Measurements from ENCODE around the gene ITGAV.

The ITGAV gene

DNA sequence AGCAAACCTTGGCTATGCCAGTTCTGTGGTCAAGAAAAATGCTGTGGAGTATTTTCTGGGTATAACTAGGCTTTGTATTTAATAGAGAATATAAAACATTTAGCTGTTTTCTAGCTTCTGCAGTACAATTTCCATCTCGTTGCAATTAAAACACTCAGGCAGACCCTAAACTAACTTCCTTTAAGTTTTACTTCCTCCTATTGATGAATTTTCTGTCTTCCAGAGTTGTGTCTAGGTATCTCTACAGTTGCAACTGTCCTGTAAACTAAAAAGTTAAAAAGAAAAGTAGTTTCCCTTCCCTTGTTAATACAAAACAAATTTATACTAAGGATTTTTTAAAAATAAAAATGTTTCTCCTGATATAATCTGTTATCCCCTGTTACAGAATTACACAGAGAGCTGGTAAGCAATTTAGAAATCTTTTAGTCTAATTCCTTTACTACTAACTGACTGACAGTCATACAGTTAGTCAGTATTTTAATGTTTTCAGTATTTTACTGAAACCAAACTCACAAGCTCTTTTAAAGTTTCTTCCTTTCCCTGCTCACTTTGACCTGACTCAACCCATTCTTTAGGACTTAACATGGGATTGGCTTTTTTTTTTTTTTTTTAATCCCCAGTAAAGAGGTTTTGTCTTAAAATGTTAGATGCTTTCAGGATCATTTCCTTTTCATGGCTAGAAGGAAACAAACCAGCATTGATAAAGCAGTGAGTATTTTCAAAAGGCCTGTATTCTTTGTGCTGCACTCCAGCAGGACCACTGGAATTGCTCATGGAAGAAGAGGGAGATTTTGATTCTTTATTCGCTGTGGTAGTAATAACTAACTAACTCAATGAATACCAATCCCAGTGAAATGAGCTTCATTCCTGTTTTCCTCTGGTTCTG lies 22.9 kb downstream of the ITGAV start:
- no peak for DNase-seq (ENCODE audit: low read depth)

DNA sequence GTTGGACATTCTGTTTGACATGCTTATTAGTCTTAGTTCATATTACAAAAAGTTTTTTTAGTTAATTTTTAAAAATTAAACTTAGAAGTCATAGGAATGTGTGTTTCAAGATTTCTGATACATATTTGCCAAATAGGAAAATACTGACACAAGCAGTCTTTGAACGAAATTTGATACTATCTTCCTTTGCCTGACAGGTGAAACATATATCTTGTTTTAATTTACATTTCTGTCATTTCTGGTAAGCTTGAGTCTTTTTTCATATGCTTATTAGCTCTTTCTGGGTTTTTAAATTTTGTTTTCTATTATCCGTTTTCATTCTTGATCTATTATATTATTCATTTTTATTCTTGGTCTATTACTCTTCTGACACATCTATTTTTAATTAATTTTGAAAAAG lies 24.5 kb downstream of the ITGAV start:
- no peak for DNase-seq (ENCODE audit: low read depth)

DNA sequence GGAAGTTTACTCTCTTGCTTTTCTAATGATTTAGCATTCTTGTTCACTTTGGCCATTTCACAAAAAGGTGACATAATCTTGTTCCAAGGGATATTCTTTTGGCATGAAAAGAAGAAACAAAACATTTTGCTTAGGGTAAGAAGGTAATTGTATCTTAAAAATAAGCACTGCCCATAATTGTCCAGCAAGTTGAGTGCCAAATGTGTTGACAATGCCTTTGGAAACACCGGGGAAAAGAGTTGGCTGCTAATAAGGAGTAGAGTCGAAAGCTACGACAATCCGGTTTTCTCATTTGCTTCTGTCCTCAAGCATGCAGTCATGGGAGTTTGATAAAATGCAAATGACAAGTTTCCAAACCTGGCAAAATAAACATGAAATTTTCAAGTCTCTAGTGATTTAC lies 27.3 kb downstream of the ITGAV start:
- DNase-seq (ENCODE audit: low read depth), result no peak

DNA sequence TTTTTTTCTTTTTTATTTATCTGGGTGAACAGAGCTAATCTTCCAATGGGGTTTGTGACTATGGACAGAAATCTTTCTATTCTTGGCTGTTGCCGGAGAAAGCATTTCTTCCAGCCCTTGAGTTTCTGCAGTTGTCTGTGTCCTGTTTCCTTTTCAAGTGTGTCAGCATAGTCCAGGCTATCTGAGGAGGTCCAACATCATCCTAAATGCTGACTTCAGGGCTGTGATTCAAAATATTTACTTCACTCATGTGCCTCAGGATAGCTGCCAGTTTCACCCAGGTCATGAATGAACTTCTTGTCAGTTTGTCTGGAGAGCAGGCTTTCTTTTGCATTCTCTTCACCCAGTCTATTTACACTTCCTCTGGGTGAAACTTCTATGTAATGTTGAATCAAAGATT lies 27.9 kb downstream of the ITGAV start:
- DNase-seq (ENCODE audit: low read depth), result no peak

DNA sequence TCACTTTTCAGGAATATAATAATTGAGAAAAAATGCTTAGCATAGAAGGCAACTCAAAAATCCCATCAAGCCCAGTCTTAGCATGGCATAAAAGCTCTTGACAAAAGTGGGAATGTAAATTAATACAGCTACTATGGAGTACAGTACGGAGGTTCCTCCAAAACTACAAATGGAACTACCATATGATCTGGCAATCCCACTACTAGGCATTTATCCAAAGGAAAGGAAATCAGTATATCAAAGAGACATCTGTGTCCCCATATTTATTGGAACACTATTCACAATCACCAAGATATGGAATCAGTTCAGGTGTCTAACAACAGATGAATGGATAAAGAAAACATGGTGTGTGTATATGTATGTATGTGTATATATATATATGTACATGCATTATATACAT lies 28.8 kb downstream of the ITGAV start:
- DNase-seq (ENCODE audit: low read depth), result no peak

DNA sequence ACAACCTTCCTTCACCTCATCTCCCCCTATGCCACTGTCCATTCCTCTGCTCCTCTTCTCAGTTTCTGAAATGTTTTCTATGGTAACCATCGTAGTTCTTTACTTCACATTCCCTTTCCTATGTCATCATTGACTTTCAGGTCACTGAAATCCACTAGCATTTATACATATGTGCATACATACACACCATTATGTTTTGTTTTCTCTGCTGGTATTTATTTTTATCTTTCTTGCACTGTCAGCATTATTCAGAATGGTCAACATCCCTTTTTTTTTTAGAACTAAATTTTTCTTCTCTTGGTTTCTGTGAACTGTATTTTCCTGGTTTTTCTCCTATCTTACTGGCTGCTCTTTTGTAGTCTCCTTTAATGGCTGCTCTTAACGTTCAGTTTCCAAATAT lies 33.2 kb downstream of the ITGAV start:
- no peak for DNase-seq (ENCODE audit: low read depth)

DNA sequence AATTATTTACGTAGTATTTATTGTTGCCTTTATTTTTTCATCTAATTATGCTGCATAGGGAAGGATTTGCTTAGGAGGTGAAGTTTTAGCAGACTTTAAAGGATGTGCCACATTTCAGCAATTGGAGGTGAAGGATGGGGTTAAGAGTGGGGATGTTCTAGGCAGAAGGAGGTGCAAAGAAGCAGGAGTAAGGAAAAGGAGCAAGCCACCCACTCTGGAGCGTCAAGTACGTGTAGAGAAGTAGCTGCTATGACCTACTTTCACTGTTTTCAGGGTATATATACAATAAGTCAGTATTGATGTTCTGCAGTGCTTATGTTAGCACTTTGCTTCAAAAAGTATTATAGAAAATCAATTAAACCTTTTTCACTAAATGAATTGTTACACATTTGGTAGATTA lies 34.4 kb downstream of the ITGAV start:
- DNase-seq (ENCODE audit: low read depth), result no peak

DNA sequence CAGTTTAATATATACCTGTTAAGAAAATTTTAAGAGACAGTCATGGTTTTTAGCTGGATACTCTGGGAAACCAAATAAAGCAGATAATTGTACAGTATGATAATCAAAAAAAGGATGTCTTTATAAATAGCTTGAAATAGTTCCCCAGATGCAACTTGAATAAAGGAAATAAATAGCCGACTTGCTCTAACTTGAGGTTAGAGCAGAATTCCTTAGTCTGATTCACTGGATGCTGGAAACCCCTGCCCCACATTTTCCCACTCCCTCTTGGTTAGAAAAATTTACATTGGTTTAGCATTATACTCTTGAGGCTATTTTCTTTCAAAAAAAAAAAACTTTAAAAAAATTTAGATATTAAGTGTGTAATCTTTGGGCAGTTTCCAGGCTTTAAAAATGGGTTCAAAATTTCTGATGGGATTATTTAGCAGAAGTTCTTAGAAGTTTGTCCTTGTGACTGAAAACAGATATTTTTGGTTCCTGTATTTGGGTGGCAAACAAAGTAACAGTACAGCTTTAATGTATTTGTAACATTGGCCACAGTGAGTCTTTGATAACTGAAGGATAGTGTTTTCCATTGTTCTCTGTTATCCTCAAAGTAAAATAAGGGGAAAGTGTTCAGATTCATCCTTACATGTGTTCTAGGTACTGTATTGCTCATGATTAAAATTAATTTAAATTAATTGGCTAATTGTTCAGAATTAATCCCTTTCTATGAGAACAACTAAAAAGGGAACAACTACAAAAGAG lies 39.6 kb downstream of the ITGAV start:
- no peak for DNase-seq (ENCODE audit: low read depth)

DNA sequence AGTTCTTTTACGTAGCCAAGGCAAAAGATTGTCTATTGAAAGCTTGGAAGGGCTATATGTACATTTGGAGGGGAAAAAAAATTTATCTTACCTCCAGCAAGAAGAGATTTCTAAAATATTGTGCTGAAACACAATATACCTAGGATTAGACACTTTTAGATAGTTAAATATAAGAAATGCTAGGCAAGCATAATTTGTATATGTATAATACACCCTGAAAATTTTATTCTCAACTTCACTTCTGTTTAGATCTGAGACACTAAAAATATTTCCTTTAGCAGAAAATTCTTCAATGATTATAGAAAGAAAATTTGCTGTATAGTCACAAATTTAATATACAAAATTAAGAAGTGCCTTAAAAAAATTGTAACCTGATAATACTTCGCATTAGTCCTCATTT lies 42.6 kb downstream of the ITGAV start:
- no peak for DNase-seq (ENCODE audit: low read depth)

DNA sequence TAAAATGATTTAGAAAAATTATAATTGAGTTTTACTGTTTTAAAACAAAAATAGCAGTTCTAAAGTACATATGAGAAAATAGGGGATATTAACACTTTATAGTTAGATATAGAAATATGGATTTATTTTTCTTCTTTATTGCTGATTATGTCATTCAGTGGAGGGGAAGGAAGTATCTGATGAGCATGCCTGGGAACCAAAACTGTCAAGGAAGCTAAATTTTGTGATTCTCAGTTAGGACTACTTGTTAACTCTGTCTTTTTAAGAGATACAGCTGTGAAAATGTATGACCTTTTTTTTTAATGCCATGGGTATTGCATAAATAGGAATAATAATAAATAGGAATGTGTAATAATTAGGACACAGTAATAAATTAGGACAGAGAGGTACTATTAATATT lies 44.8 kb downstream of the ITGAV start:
- no peak for DNase-seq (ENCODE audit: low read depth)

DNA sequence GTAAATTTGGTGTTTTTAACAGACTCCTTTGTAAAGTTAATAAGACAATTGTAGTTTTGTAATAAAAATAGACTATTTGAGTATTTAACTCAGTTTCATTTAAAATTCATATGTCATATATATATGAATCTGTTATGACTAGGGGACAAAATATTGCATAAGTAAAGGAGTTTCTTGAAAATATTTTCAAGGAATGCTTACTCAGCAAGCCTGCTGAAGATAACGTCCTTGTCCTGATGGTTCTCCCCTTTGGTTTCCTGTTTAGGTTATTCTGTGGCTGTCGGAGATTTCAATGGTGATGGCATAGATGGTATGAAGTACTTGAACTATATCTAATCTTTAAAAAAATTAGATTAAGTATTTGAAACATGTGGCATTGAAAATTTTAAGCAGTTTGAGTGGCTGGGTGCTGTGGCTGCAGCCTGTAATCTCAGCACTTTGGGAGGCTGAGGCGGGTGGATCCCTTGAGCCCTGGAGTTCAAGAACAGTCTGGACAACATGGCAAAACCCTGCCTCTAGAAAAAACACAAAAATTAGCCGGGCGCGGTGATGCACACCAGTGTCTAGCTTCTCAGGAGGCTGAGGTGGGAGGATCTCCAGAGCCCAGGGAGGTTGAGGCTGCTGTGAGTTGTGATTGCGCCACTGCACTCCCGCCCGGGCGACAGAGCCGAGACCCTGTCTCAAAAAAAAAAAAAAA lies 47.1 kb downstream of the ITGAV start:
- peak; percentile 8 for DNase-seq (ENCODE audit: low read depth)

DNA sequence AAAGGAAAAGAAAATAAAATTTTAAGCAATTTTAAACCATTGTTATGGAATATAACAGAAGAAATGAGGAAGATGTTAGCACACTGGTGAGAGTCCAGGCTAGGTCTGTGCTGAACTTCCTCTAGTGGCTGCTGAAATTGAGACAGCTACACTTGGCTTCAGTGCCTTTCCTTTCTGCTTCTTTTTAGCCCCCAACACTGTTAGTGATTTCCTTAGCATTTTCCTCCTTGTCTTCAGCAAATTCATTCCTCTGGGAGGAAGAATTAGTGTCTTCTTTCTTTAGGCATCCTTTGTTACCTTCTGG lies 47.6 kb downstream of the ITGAV start:
- no peak for DNase-seq (ENCODE audit: low read depth)

DNA sequence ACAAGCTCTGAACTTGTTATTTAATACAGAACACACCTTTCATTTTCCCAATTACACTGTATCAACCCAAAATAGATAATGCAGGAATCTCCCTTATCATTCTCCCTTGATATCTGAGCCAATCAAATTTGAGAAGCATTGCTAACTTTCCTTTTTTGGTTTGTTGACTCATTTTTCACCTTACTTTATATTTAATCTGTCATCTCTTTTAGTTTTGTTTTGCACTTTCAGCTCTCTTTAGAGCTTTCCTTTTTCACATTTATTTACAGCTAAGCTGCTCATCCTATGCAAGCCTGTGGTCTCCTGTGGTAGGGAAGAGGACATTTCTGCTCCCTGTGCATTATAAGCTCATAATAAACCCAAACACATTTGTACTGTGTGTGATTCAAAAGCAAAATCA lies 50.1 kb downstream of the ITGAV start:
- DNase-seq (ENCODE audit: low read depth), result no peak

DNA sequence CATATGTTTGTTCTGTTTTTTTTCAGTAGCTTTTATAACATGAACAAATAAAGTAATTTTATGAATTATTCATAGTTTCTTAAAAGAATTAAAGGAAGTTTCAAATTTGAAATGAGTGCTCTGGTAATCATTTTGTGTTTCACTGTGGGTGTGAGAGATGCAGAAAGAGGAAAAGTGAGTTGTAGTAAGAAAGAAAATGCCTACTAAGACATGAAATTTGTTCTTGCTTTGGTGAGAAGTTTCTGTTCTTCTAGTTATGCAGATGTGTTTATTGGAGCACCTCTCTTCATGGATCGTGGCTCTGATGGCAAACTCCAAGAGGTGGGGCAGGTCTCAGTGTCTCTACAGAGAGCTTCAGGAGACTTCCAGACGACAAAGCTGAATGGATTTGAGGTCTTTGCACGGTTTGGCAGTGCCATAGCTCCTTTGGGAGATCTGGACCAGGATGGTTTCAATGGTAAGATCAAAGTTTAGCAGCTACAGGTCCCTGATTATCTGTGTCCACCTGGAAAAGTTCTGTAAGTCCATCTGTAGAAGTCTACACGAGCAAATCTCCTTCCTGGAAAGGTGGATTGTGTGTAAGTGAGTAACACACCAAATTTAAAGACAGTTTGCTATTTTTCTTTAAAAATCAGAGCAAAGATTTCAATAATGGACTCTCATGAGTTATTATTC lies 51.4 kb downstream of the ITGAV start:
- DNase-seq (ENCODE audit: low read depth), result no peak

DNA sequence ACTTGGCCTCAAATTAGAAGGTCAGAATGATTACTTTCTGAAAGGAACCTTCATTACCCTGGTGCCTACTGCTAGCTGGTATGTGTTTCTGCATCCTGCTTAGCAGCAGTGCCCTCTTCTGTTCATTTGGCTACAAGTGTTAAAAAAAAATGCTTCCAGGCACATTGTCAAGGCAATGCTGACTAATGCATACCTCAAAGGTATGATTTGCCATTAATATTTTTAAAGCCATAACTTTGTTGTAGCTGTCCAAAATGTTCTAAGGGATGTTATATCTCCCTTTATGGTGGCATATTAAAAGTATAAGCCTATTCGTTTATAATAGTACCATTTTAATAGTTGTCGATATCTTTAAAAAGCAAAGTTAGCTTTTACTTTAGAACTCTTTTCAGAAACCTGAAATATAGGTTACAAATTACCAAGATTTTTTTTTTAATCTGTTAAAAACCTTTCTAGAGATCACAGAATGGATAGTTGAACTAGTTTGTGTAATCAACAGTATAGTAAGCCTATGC lies 52.0 kb downstream of the ITGAV start:
- DNase-seq (ENCODE audit: low read depth), result peak; percentile 82

DNA sequence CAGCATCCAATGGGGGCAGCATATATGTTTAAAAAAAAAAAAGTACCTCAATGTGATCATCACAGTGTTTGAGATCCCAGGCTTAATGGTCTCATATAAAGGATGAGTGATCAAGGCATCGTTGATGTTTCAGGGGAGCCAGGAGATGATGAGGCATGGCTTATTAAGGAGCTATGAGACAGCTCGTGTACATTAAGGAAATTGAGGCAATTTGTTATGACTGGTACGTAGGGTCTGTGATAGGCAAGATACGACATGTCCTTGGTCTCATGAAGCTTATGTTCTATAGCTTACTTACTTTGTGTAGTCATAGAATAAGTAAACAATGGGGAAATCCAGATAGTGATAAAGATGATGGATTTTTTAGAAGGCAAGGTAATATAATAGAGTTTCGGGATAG lies 54.9 kb downstream of the ITGAV start:
- no peak for DNase-seq (ENCODE audit: low read depth)

DNA sequence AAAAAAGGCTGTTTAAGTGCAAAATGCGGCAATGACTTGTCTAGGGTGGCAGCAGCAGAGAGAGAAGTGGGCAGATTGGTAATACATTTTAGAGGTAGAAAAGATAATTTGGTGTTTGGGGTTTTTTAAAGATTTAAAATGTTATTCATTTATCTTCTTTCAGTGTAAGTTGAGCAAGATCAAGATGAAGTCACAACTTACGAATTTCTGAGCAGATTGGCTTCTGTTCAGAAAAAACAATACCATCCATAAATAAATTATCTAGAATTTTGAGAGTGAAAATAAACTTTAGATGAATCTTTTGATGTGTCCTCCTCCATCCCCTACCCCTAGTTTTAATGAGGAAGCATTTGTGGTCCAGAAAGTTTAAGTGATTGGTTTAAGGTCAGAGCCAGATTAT lies 56.1 kb downstream of the ITGAV start:
- peak; percentile 25 for DNase-seq (ENCODE audit: low read depth)

DNA sequence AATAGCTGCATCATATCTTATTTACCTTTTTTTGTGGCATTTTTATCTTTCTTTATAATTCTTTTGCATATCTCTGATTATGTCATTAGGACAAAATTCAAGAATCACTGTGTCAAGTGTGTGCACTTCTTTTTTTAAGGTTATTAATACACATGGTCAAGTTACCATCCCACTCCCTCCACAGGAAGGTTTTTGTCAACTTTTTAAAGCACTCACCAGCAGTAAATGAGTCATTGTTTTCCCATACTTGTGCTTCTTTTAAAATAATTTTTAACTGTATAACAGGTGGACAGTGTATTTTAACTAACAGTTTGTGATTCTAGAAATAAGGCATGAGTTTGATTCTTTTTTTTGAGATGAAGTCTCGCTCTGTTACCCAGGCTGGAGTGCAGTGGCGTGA lies 58.3 kb downstream of the ITGAV start:
- no peak for DNase-seq (ENCODE audit: low read depth)

DNA sequence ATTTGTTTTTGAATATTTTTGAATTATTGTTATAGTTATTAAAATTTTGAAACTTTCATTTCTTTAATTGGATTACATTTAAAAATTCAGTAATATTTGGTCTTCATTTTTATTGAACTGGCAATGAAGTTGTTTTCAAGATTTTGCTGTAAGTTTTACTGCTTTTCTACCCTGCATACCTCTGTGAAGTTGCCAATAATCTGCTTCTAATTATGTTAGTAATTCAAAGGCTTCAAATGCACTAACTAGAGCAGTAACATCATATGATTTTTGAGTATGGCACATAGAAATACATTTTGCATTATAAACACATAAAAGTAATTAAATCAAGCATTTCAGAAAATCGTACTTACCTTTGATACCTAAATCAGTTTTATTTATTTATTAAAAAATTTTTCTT lies 63.7 kb downstream of the ITGAV start:
- DNase-seq (ENCODE audit: low read depth), result no peak

DNA sequence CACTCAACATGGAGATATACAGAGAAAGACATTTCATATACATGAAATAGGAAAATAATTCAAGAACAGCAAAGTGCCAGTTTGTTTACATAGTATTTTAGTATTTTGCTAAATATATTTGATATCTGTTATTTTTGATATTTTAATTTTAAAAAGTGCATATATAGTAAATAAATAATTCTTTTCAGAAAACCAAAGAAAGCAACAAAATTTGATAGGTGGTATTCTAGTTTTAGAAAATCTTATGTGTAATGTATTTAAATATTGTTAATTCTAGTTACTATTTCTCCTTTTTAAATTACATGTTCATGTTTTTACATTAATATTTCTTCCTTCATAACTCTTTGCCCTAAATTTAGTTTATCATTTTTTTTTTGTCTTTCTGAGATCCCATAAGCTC lies 69.5 kb downstream of the ITGAV start:
- DNase-seq (ENCODE audit: low read depth), result no peak

DNA sequence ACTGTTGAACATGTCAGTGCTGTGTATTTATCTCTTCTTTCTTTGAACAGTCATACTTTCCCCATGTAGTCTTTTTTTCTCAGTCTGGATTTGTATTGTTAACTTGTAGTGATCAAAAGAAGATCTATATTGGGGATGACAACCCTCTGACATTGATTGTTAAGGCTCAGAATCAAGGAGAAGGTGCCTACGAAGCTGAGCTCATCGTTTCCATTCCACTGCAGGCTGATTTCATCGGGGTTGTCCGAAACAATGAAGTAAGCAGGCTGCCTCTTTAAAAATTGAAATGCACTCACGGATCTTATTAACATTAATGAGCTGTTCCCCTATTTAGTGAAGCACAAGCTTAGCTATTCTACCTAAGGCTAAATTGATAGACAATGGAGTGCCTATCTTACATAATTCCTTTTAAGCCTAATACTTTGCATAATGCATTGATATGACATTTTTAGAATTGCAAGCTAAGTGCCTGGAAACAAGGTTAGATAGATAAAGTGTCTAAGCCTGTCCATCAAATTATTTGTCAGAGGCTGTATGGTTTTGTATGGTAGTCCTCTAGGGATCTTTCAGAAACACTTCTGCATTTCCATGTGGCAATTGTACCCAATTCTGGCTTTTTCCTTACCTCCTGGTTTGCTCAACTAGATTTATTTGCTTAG lies 74.7 kb downstream of the ITGAV start:
- no peak for DNase-seq (ENCODE audit: low read depth)

DNA sequence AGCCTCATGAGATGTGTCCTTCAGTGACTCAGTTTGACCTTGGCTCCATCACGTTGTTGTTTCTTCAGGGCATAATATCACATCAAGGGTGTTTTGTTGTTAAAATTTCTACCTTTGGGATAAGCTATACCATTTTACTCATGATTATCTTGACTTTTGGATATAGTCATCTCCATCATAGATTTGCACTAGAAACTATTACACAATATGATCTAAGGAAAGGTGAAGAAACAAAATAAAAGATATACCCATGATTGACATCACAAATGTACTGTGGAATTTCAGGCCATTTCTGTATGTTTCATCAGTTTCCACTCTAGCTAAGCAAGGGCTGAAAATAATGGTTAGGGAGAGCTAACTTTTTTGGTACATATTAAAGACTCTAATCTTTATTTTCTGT lies 79.3 kb downstream of the ITGAV start:
- no peak for DNase-seq (ENCODE audit: low read depth)

Measured in amniotic epithelial cell (primary cell).